ENCODE measurements around the gene SLC6A18.

The SLC6A18 gene

GRCh38 chr5:1277781-1278180 lies 52.6 kb downstream of the SLC6A18 start:
- DNase-seq: no peak
- Histone ChIP-seq H3K27me3 (no peaks in the 10 kb centered on the region), H3K27ac (no peak overlapping the region), H3K36me3 (no peaks in the 10 kb centered on the region), H3K4me3 (no peak overlapping the region), H3K9me3 (peaks cover 0 to 16% (median 6%) of the 10 kb centered on the region in 3 donors), H3K4me1 (no peaks in the 10 kb centered on the region)
- no peak for TF ChIP-seq CTCF (IDR thresholded peaks at IDR 0.05)
- intact Hi-C loops (cut with DNase I; ENCODE audit: low total_unique reads): no loop called here

- Histone ChIP-seq H3K27me3 (no peaks in the 10 kb centered on the region), H3K4me1 (no peaks in the 10 kb centered on the region), H3K4me3 (no peak overlapping the region), H3K36me3 (no peaks in the 10 kb centered on the region), H3K9me3 (peaks cover 0 to 16% (median 6%) of the 10 kb centered on the region in 3 donors), H3K27ac (no peak overlapping the region)
- intact Hi-C loops (cut with DNase I; ENCODE audit: low total_unique reads): no loop called here
- no peak for TF ChIP-seq CTCF (IDR thresholded peaks at IDR 0.05)
- DNase-seq: no peak
Observed at GRCh38 chr5:1278216-1278615, 53.0 kb downstream of the SLC6A18 start.

GRCh38 chr5:1278656-1279442 lies 53.7 kb downstream of the SLC6A18 start:
- Histone ChIP-seq H3K9me3 (peaks cover 0 to 16% (median 6%) of the 10 kb centered on the region in 3 donors), H3K36me3 (no peaks in the 10 kb centered on the region), H3K4me3 (no peak overlapping the region), H3K27me3 (no peaks in the 10 kb centered on the region), H3K27ac (no peak overlapping the region), H3K4me1 (no peaks in the 10 kb centered on the region)
- intact Hi-C loops (cut with DNase I; ENCODE audit: low total_unique reads): no loop called here
- TF ChIP-seq CTCF (IDR thresholded peaks at IDR 0.05): no peak
- no peak for DNase-seq

- Histone ChIP-seq H3K36me3 (no peaks in the 10 kb centered on the region), H3K27me3 (no peaks in the 10 kb centered on the region), H3K9me3 (peaks cover 0 to 16% (median 6%) of the 10 kb centered on the region in 3 donors), H3K4me1 (no peaks in the 10 kb centered on the region), H3K27ac (no peak overlapping the region), H3K4me3 (no peak overlapping the region)
- intact Hi-C loops (cut with DNase I; ENCODE audit: low total_unique reads): no loop called here
- no peak for TF ChIP-seq CTCF (IDR thresholded peaks at IDR 0.05)
- no peak for DNase-seq
Observed at GRCh38 chr5:1279443-1280151, 54.4 kb downstream of the SLC6A18 start.

GRCh38 chr5:1280177-1281037 lies 55.2 kb downstream of the SLC6A18 start:
- intact Hi-C loops (cut with DNase I; ENCODE audit: low total_unique reads): no loop called here
- peaks cover 0 to 16% (median 6%) of the 10 kb centered on the region in 3 donors for H3K9me3 ChIP-seq
- DNase-seq: peak in 1 of 2 donors; percentile 42
- TF ChIP-seq CTCF (IDR thresholded peaks at IDR 0.05): no peak
- no peaks in the 10 kb centered on the region for H3K36me3 ChIP-seq
- no peak overlapping the region for H3K27ac ChIP-seq
- H3K4me3 ChIP-seq: no peak overlapping the region
- H3K4me1 ChIP-seq: no peaks in the 10 kb centered on the region
- no peaks in the 10 kb centered on the region for H3K27me3 ChIP-seq
